ENCODE measurements around the gene ADA. TPM values are rescaled to one million over a fixed set of nuclear protein-coding genes. Genes with fewer than 3 reads are reported as not detected.

ADA gene
- total and polyA plus RNA-seq, 2 of the 13 experiments (the other 11 are each of a cell fraction or from before 2014, with no cell fraction given): 2.5 to 11.3 TPM

- no peak overlapping the region for H3K4me3 ChIP-seq (replicated peaks in 1 of 3; ENCODE audit: insufficient read depth in 1 of 3, low read depth in 2 of 3, low read length in 3 of 3)
- ATAC-seq (no peak), FAIRE-seq (no peak), DNase-seq (ENCODE audit: low spot score) (no peak)
- no peaks in the 10 kb centered on the region for H4K20me1 ChIP-seq (ENCODE audit: insufficient read depth, low read length)
- H3K27ac ChIP-seq (ENCODE audit: extremely low read length, insufficient read depth, low read length): no peak overlapping the region
- no peaks in the 10 kb centered on the region for H3K79me2 ChIP-seq (ENCODE audit: insufficient read depth, low read length)
- intact Hi-C loops (cut with micrococcal nuclease; ENCODE audit: unreplicated experiment): no loop called here
- POLR2A ChIA-PET: no interaction called here
- no peak overlapping the region for H3K9ac ChIP-seq (ENCODE audit: insufficient read depth, low read depth, low read length)
- H3K9me3 ChIP-seq (ENCODE audit: low read length): no peaks in the 10 kb centered on the region
- peaks cover 7% of the 10 kb centered on the region for H3K4me1 ChIP-seq (ENCODE audit: insufficient read depth, low read length)
- no peak overlapping the region for H3K4me2 ChIP-seq (ENCODE audit: low read depth, low read length)
- no TSS peak for BruUV-seq (replicated peaks)
- CTCF ChIA-PET (ENCODE audit: low intra/inter-chr PET ratio, low total read pairs): no interaction called here
- H3K36me3 ChIP-seq (replicated peaks in 1 of 2; ENCODE audit: control insufficient read depth in 1 of 2, insufficient read depth in 2 of 2, low read length in 2 of 2): peaks cover 4 to 14% of the 10 kb centered on the region in 2 experiments; a peak in 4 of 5 replicates
- no peaks in the 10 kb centered on the region for H3K27me3 ChIP-seq (ENCODE audit: control insufficient read depth in 1 of 2, insufficient read depth in 2 of 2, low read length in 2 of 2)
- WGBS (ENCODE audit: low lambda C conversion rate): 90% methylated on average over 3 of the region's 3 CpGs
- in situ Hi-C loops (cut with HindIII; ENCODE audit: extremely low pct_ligation_motif_present, low pct_unique_long_range_greater_than_20kb): no loop called here
- H2AFZ ChIP-seq (ENCODE audit: low read length): no peak overlapping the region
- TF ChIP-seq LBX2 (CRISPR knock-in tag; IDR thresholded peaks at IDR 0.05; ENCODE audit: borderline replicate concordance) (no peak), ZNF607 (CRISPR knock-in tag; IDR thresholded peaks at IDR 0.05; ENCODE audit: borderline replicate concordance) (no peak), NR0B2 (CRISPR knock-in tag; IDR thresholded peaks at IDR 0.05) (no peak), ZNF451 (CRISPR knock-in tag; IDR thresholded peaks at IDR 0.05) (no peak), NFKBIZ (CRISPR knock-in tag; IDR thresholded peaks at IDR 0.05) (no peak), KLF6 (CRISPR knock-in tag; IDR thresholded peaks at IDR 0.05) (no peak), ZNF501 (CRISPR knock-in tag; IDR thresholded peaks at IDR 0.05) (no peak), GLI4 (CRISPR knock-in tag; IDR thresholded peaks at IDR 0.05; ENCODE audit: borderline replicate concordance) (no peak), ZNF143 (CRISPR knock-in tag; IDR thresholded peaks at IDR 0.05) (no peak), JUNB (CRISPR knock-in tag; IDR thresholded peaks at IDR 0.05; ENCODE audit: borderline replicate concordance) (no peak), RNF2 (conservative IDR thresholded peaks at IDR 0.05; ENCODE audit: low read depth) (no peak), ZNF317 (CRISPR knock-in tag; IDR thresholded peaks at IDR 0.05) (no peak), ETS1 (CRISPR knock-in tag; IDR thresholded peaks at IDR 0.05) (no peak), CENPX (CRISPR knock-in tag; IDR thresholded peaks at IDR 0.05) (no peak), ZBTB37 (CRISPR knock-in tag; IDR thresholded peaks at IDR 0.05) (no peak), MED1 (CRISPR knock-in tag; IDR thresholded peaks at IDR 0.05) (no peak)
Measured at GRCh38 chr20:44592366-44592765, 59.1 kb downstream of the ADA start.

Data from HepG2 (cell line).